Caco-2 (cell line): ENCODE measurements around the gene PINK1. TPM values are rescaled to one million over a fixed set of nuclear protein-coding genes. Genes with fewer than 3 reads are reported as not detected.

Source experiments
- BruUV-seq: library from RNA; stranded (reverse); fragments of 400-500 nt; replicated peaks from 2 replicates; lab custom pipeline; 2021; lab: Mats Ljungman, UMichigan
- CTCF ChIA-PET: fragments of 300-600 bp; sonication (Branson Sonifier 250); formaldehyde crosslinking; loops from one replicate; lab custom pipeline; 2022; ENCODE audit warnings: antibody characterized with exemption; lab: Charles Lee
- POLR2A ChIA-PET: fragments of 300-600 bp; sonication (Branson Sonifier 250); formaldehyde crosslinking; loops from one replicate; lab custom pipeline; 2022; ENCODE audit warnings: antibody characterized with exemption; lab: Charles Lee
- DNase-seq, 2 experiments: peaks; one replicate each; pipeline versions ENCODE4 v3.0.0 to v3.0.0-alpha.2; 2020 to 2022
- H3K27me3 ChIP-seq: replicated peaks from 2 replicates; pipeline ENCODE4 v1.6.0; 2011; ENCODE audit warnings: low read length; ENCODE audit not compliant: control insufficient read depth, insufficient read depth
- H3K36me3 ChIP-seq: 2 replicates; pipeline ENCODE4 v1.5.1; 2011; ENCODE audit warnings: low read length; ENCODE audit not compliant: control insufficient read depth, insufficient read depth
- H3K4me1 ChIP-seq: fragments of 250-450 bp; sonication (Bioruptor Pico); 2 replicates; pipeline ENCODE4 v1.5.1; 2020; ENCODE audit warnings: mild to moderate bottlenecking
- H3K4me3 ChIP-seq: 2 replicates; pipeline ENCODE4 v1.5.1; 2011; ENCODE audit warnings: low read depth, mild to moderate bottlenecking, control low read depth, low read length
- H3K9me3 ChIP-seq: fragments of 250-450 bp; sonication (Bioruptor Pico); 2 replicates; pipeline ENCODE4 v1.5.1; 2020; ENCODE audit warnings: mild to moderate bottlenecking, moderate library complexity
- H3K27ac Mint-ChIP-seq: one replicate; pipeline ENCODE4 v1.8.0; 2022; ENCODE audit warnings: mixed read lengths; ENCODE audit not compliant: unreplicated experiment
- H3K27me3 Mint-ChIP-seq: one replicate; pipeline ENCODE4 v1.8.0; 2022; ENCODE audit warnings: mixed read lengths; ENCODE audit not compliant: insufficient read depth, unreplicated experiment
- H3K36me3 Mint-ChIP-seq: one replicate; pipeline ENCODE4 v1.8.0; 2022; ENCODE audit warnings: mild to moderate bottlenecking, mixed read lengths; ENCODE audit not compliant: insufficient read depth, unreplicated experiment
- H3K4me1 Mint-ChIP-seq: one replicate; pipeline ENCODE4 v1.8.0; 2022; ENCODE audit warnings: low read depth, mixed read lengths; ENCODE audit not compliant: unreplicated experiment
- H3K4me3 Mint-ChIP-seq: one replicate; pipeline ENCODE4 v1.8.0; 2022; ENCODE audit warnings: mild to moderate bottlenecking, moderate library complexity, mixed read lengths; ENCODE audit not compliant: unreplicated experiment
- H3K9me3 Mint-ChIP-seq: one replicate; pipeline ENCODE4 v1.8.0; 2022; ENCODE audit warnings: mixed read lengths; ENCODE audit not compliant: unreplicated experiment
- CTCF ChIP-seq, 2 experiments: fragments of 200-600 bp in 1 of 2; IDR thresholded peaks; 1 replicate in 1 of 2; 2 replicates in 1 of 2; pipeline versions ENCODE4 v1.5.1 to v1.8.0; 2011 to 2022; ENCODE audit warnings: antibody characterized with exemption in 1 of 2, control low read depth in 1 of 2, inconsistent platforms in 1 of 2, low read depth in 1 of 2, low read length in 1 of 2, mild to moderate bottlenecking in 1 of 2, moderate library complexity in 1 of 2; ENCODE audit not compliant: insufficient read depth in 1 of 2, severe bottlenecking in 1 of 2, unreplicated experiment in 1 of 2
- intact Hi-C: fragments of 100-400 bp; cut with micrococcal nuclease; formaldehyde crosslinking; loops from one replicate; pipeline ENCODE4 v1.10.0; 2022; ENCODE audit not compliant: unreplicated experiment
- total RNA-seq: library from RNA; stranded (reverse); gene quantifications from 2 replicates; pipeline ENCODE4 v1.2.3, GENCODE V29; 2022

Gene PINK1
- total RNA-seq, 1 experiment from 2014 or later = 23.2 TPM

- no peak overlapping the region for H3K4me3 Mint-ChIP-seq
- H3K4me1 Mint-ChIP-seq = peaks cover 6% of the 10 kb centered on the region
- no peaks in the 10 kb centered on the region for H3K4me1 ChIP-seq
- TF ChIP-seq CTCF (IDR thresholded peaks at IDR 0.05; ENCODE audit: insufficient read depth in 1 of 2, low read depth in 1 of 2, low read length in 1 of 2, severe bottlenecking in 1 of 2, unreplicated experiment in 1 of 2) = no peak
- no peaks in the 10 kb centered on the region for H3K36me3 ChIP-seq
- no peaks in the 10 kb centered on the region for H3K9me3 ChIP-seq
- H3K4me3 ChIP-seq = no peak overlapping the region
- no peaks in the 10 kb centered on the region for H3K27me3 ChIP-seq
- ChIA-PET POLR2A (no interaction called here), CTCF (interaction anchor here (0.7 kb wide), 1 partner anchor 728 kb away, joined by 3 read pairs; no protein-coding TSS in a partner anchor)
- DNase-seq = no peak
- H3K36me3 Mint-ChIP-seq = no peaks in the 10 kb centered on the region
- BruUV-seq = no TSS peak
- no peaks in the 10 kb centered on the region for H3K27me3 Mint-ChIP-seq
- no peak overlapping the region for H3K27ac Mint-ChIP-seq
- no peaks in the 10 kb centered on the region for H3K9me3 Mint-ChIP-seq
- intact Hi-C loops = no loop called here
These were observed 12.2 kb upstream of the PINK1 start for GRCh38 chr1:20621012-20621411.

DNA sequence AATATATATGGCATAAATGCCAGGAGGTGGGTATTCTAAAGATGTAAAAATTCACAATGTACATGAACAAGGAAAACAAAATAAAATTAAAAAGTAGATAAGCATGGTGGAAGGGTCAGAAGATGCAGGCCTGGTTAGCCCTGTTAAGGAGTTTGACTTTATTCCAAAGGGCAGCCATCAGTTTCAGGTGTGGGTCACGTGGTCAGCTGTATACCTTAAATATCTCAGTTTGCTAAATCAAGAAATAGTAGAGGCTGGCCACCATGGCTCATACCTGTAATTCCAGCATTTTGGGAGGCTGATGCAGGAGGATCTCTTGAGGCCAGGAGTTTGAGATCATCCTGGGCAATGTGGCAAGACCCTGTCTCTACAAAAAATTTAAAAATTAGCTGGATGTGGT is 8.5 kb upstream of the PINK1 start:
- Histone ChIP-seq H3K27me3 (no peaks in the 10 kb centered on the region), H3K9me3 (no peaks in the 10 kb centered on the region), H3K36me3 (no peaks in the 10 kb centered on the region), H3K4me1 (no peaks in the 10 kb centered on the region), H3K4me3 (no peak overlapping the region)
- no TSS peak for BruUV-seq
- Mint-ChIP-seq H3K4me1 (peaks cover 6% of the 10 kb centered on the region), H3K27me3 (no peaks in the 10 kb centered on the region), H3K36me3 (no peaks in the 10 kb centered on the region), H3K9me3 (no peaks in the 10 kb centered on the region), H3K4me3 (no peak overlapping the region), H3K27ac (no peak overlapping the region)
- ChIA-PET POLR2A (no interaction called here), CTCF (interaction anchor here (0.9 kb wide), 1 partner anchor 31 kb away, joined by 3 read pairs; no protein-coding TSS in a partner anchor)
- no peak for TF ChIP-seq CTCF (IDR thresholded peaks at IDR 0.05; ENCODE audit: insufficient read depth in 1 of 2, low read depth in 1 of 2, low read length in 1 of 2, severe bottlenecking in 1 of 2, unreplicated experiment in 1 of 2)
- DNase-seq = no peak
- intact Hi-C loops = no loop called here

GRCh38 chr1:20625176-20626097 is 7.8 kb upstream of the PINK1 start:
- H3K36me3 Mint-ChIP-seq = no peaks in the 10 kb centered on the region
- BruUV-seq = no TSS peak
- intact Hi-C loops = no loop called here
- Histone ChIP-seq H3K4me1 (no peaks in the 10 kb centered on the region), H3K36me3 (no peaks in the 10 kb centered on the region), H3K4me3 (no peak overlapping the region), H3K9me3 (no peaks in the 10 kb centered on the region), H3K27me3 (no peaks in the 10 kb centered on the region)
- POLR2A ChIA-PET = no interaction called here
- no peak for DNase-seq
- no peak overlapping the region for H3K4me3 Mint-ChIP-seq
- no peaks in the 10 kb centered on the region for H3K27me3 Mint-ChIP-seq
- no peak overlapping the region for H3K27ac Mint-ChIP-seq
- CTCF ChIA-PET = no interaction called here
- H3K9me3 Mint-ChIP-seq = no peaks in the 10 kb centered on the region
- peaks cover 6% of the 10 kb centered on the region for H3K4me1 Mint-ChIP-seq
- TF ChIP-seq CTCF (IDR thresholded peaks at IDR 0.05; ENCODE audit: insufficient read depth in 1 of 2, low read depth in 1 of 2, low read length in 1 of 2, severe bottlenecking in 1 of 2, unreplicated experiment in 1 of 2) = no peak
